GM18519 (cell line): ENCODE results near the gene PEAK1.
A peak's percentile ranks its signal among the peaks of the same experiment; 100 is the strongest.
"Not testable (repeated sequence)": the region's sequence is repeated elsewhere in the genome, so short reads cannot be mapped to it uniquely, and the experiment has no call there.

ENCODE experiments used
- ATAC-seq: cut with Tn5 transposase; IDR thresholded peaks from one replicate; pipeline ENCODE4 v1.9.1; 2021; ENCODE audit warnings: mild to moderate bottlenecking, moderate library complexity; ENCODE audit not compliant: unreplicated experiment, low FRiP score

PEAK1 gene

GRCh38 chr15:77426871-77427270, 7.0 kb upstream of the PEAK1 start:
- no peak for ATAC-seq

GRCh38 chr15:77426377-77426776, 6.5 kb upstream of the PEAK1 start:
- ATAC-seq = no peak

DNA sequence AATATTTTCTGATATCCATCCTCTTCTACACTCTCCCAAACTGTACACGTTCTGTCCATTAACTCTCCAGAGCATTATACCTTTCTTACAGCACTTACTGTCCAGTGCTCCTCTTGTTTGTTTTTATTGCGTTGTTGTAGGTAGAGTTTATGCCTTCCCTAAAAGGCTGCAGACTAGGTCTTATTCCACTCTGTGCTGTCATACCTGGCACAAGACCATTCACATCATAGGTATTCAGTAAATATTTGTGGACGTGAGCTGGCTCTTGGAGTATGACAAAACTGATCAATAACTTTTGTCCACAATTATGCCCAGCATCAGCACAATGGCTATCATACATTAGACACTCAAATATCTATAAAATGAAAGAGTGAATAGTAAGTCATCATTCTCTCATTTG, 5.2 kb upstream of the PEAK1 start:
- no peak for ATAC-seq

DNA sequence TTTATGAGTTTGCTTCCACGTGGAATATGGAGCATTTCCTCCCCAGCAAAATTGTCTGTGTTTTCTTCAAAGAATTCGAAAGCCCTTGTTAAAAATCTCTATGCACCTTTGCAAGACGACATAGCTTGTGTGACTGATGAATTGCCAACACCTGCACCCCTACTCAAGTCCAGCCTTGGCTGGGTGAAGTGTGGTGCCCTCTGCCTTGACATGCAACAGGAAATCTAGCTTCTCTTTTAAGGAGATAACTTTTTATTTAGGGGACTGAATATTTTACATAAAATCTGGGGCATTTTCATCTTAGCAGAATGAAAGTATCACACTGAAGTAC, 1.4 kb upstream of the PEAK1 start:
- no peak for ATAC-seq

DNA sequence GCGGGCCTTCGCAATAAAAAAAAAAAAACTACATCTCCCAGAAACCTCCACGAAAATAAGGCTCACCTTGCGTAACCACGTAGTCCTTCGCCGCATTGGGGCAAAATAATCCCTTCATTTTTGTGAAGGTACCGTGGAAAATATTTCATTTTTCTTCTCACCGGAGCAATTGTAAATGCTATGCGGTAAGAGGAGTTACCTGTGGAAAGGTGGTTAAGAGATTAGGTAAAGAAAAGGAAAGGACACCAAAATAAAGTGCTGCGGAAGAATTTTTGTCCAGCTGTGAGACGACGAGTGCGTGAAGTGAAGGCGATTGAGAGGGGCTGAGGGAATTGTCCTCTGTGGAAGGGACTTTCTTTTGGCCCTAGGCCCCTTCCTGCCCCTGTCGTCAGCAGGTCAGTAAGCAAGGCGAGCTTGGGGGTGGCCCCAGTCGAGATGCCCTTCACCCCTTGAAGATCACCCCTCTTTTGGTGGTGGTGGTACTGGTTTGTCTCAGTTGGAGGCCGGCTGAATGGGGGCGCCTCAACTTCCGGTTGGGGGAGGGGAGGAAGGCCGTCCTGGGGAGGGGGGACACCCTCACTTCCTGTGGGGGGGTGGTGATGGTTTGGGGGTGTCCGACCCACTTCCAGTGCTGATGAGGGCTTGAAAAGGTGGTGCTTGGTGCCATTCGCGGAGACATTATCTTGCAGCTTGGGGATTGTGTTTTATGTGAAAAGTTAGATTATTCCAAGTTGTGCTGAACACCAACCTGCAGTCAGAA, 886 bp upstream of the PEAK1 start, which contains the start of gene HMG20A:
Gene HMG20A (plus strand): TSS at position 279 of the 760 bp plus-strand sequence. CDS start 37,520 bp downstream, outside the sequence.
- ATAC-seq = peak; percentile 17

- ATAC-seq = peak; percentile 18
Observed at GRCh38 chr15:77418966-77419835, 703 bp downstream of the PEAK1 start.

DNA sequence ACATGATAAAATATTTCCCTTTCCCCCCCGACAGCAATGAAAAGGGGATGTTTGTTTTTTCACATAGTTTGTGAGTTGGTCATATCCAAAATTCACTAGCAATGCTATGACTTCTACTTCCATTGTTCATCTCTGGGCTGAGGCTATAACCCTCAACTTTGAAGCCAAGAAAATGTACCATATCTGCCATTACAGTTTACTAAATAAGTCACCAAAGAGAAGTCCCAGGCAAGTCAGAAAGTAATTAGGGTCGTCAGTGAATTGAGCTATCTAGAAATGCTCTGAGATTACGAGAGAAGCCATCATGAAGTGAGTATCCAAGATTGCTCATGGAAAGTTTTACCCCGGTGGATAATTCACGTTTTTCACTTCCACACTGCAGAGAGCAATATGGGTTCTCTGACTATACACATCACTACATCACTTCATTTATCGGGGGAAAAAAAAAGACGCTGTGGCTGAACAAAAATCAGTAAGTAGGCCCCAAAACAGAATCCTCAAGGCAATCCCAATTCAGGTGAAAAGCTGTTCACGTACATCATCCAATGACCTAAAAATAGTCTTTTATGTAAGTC, 1.4 kb downstream of the PEAK1 start:
- ATAC-seq = no peak

DNA sequence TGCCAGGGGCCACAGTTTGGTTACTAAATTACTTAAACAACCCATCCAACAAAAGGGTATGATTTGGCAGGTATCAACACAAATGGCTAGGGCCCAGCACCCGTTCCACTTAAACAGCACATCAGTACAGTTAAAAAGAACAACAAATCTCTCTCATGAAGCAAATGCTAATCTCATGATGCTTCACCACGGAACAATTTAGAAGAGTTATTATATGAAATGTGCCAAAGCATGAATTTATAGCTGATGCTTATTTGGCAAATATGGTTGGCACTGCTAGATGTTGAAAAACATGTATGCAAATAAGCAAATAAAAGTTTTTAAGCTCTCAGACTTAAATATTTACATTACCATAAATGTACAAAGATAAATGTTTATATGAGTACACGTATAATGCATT, 2.3 kb downstream of the PEAK1 start:
- ATAC-seq = no peak

DNA sequence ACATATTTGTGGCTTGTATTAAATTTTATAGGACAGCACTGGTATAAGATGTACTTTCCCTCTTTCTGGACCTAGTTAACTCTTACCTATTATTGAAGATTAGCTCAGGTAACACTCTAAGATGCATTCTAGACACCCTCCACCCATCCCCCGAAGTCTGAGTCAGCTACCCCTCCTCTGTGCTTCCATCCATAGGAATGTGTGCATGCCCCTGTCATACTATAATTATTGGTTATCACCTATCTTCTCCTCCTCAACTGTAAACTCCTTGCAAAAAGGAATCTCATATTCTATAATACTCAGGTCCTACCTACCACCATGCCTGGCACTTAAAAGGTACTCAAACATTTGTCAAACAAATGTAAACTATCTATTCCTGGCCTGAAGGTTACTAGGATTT, 3.0 kb downstream of the PEAK1 start:
- no peak for ATAC-seq

DNA sequence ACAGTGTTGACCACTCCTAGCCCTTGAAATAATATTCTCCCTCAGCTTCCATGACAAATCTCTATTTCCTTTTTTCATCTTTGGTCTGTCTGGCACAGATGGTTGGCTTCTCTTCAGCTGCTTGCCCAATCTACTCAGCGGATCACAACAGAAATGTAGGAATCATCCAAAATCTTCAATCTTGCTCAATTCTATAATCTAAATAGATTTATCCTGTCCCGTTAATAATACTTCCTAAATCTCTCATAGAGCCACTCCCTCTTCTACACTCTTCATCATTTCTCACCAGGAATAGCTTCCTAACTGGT, 3.8 kb downstream of the PEAK1 start:
- ATAC-seq = no peak

- ATAC-seq = no peak
Observed at GRCh38 chr15:77415450-77416147, 4.3 kb downstream of the PEAK1 start.

DNA sequence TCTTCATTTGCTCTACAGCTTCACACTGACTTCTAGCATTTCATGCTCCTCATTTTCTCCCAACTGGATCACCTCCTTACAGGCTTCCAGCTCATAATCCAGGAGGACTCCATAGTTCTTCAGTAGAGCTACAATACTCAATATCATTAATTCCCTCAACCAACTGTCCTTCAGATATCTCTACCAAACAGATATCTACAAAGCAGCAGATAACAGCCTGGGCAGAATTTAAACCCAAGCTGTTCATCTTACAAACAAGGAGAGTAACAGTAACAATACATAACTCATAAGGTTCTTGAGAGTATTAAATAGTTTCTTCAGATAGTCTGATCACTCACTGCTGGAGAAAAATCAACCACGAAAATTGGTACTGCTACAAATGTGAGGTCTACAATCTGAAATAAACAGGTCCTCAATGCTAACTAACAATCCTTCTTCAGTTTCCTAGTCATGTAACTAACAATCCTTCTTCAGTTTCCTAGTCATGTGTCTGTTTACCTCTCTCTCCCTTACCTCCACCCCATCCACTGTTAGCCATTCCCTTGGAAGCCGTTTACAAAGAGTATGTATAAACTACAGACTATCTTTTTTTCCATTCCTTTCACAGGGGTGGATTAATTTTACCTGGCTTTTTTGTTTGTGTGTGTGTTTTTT, 5.0 kb downstream of the PEAK1 start:
- ATAC-seq = no peak

GRCh38 chr15:77413699-77414349, 6.1 kb downstream of the PEAK1 start:
- ATAC-seq = no peak

- ATAC-seq = no peak
Observed at GRCh38 chr15:77412972-77413698, 6.8 kb downstream of the PEAK1 start.

- ATAC-seq = no peak
Observed at GRCh38 chr15:77411619-77411976, 8.3 kb downstream of the PEAK1 start.

- no peak for ATAC-seq
Observed at GRCh38 chr15:77410701-77411618, 8.9 kb downstream of the PEAK1 start.

- not testable (repeated sequence) for ATAC-seq
Observed at GRCh38 chr15:77410157-77410500, 9.8 kb downstream of the PEAK1 start.
